ENCODE measurements around the gene PSME1. TPM values are rescaled to one million over a fixed set of nuclear protein-coding genes. Genes with fewer than 3 reads are reported as not detected.

PSME1 gene
- total RNA-seq, 1 donor from 2014 or later: 167 TPM

- DNase-seq: no peak
Observed at GRCh38 chr14:24147761-24148428, 11.9 kb downstream of the PSME1 start.

GRCh38 chr14:24149302-24149969 lies 13.4 kb downstream of the PSME1 start:
- no peak for DNase-seq

- DNase-seq: no peak
Observed at GRCh38 chr14:24150061-24150460, 14.1 kb downstream of the PSME1 start.

GRCh38 chr14:24150567-24150966 lies 14.6 kb downstream of the PSME1 start:
- DNase-seq: no peak

GRCh38 chr14:24150993-24151392 lies 15.0 kb downstream of the PSME1 start:
- no peak for DNase-seq

GRCh38 chr14:24151404-24152080 lies 15.5 kb downstream of the PSME1 start:
- DNase-seq: no peak

- DNase-seq: no peak
Observed at GRCh38 chr14:24155100-24155499, 19.1 kb downstream of the PSME1 start.

GRCh38 chr14:24156840-24157239 lies 20.8 kb downstream of the PSME1 start:
- DNase-seq: no peak

- no peak for DNase-seq
Observed at GRCh38 chr14:24157331-24157730, 21.3 kb downstream of the PSME1 start.

GRCh38 chr14:24159777-24160498 lies 23.9 kb downstream of the PSME1 start:
- no peak for DNase-seq

- no peak for DNase-seq
Observed at GRCh38 chr14:24160499-24160849, 24.5 kb downstream of the PSME1 start.

- DNase-seq: peak; percentile 97
Observed at GRCh38 chr14:24160850-24161804, 25.1 kb downstream of the PSME1 start, which contains the start of gene IRF9. Gene IRF9 (plus strand): TSS chr14:24161265. CDS start chr14:24162145, 880 bp downstream.

- DNase-seq: peak; percentile 37
Observed at GRCh38 chr14:24162093-24162492, 26.1 kb downstream of the PSME1 start.

- DNase-seq: no peak
Observed at GRCh38 chr14:24164518-24164991, 28.6 kb downstream of the PSME1 start.

- no peak for DNase-seq
Observed at GRCh38 chr14:24165785-24166184, 29.8 kb downstream of the PSME1 start.

GRCh38 chr14:24167469-24168114 lies 31.6 kb downstream of the PSME1 start:
- DNase-seq: no peak

GRCh38 chr14:24171422-24172260 lies 35.6 kb downstream of the PSME1 start, which contains the start of gene REC8:
Gene REC8 (plus strand): TSS chr14:24172080. CDS start chr14:24172553, 473 bp downstream.
- DNase-seq: peak; percentile 97

- no peak for DNase-seq
Observed at GRCh38 chr14:24172261-24172860, 36.4 kb downstream of the PSME1 start.

- DNase-seq: no peak
Observed at GRCh38 chr14:24172871-24173281, 36.9 kb downstream of the PSME1 start.

- DNase-seq: no peak
Observed at GRCh38 chr14:24176599-24176998, 40.6 kb downstream of the PSME1 start.
